HG03064 (cell line): ENCODE measurements around the gene OR6S1.
"Not testable (repeated sequence)": the region's sequence is repeated elsewhere in the genome, so short reads cannot be mapped to it uniquely, and the experiment has no call there.

Experiments
- ATAC-seq: cut with Tn5 transposase; IDR thresholded peaks from one replicate; pipeline ENCODE4 v1.9.1; 2021; ENCODE audit warnings: low read depth; ENCODE audit not compliant: unreplicated experiment

The OR6S1 gene

DNA sequence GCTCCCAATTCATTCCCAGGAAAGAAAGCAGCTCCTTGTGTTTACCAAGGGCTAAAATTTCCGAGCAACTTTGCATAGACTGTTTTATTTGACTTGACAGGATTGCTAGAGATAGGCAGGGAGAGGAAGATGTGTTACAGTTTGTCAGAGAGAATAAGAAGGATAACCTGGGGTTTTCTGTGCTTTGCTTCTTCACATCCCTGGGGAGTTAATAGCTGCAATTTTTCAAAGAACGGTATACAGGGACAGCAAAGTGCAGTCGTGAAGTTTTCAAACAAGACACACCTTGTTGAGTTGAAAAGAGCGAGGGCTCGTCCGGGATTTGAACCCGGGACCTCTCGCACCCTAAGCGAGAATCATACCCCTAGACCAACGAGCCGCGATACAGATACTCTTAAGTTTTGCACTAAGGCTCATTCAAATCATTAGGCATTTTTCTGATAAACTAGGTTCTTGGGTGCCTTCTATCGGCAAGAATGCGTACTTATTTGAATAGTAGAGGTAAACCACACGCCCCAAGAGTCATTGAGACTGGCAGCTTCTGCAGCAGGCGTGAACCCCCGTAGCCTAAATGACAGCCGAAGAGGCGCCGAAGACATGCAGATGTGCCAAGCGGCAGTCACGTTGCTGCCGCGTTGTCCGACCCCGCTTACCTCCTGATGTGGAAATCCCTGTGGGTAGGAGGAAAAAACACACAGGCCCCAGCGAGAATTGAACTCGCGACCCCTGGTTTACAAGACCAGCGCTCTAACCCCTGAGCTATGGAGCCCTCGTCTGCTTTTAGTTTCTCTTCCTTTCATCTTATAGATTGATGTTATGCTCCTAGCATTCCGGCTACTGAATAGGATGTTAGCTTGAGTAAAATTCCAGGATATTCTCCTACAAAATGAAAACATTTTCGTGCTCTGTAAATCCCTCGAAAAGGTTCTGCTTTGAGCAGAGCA, 28.1 kb downstream of the OR6S1 start:
- ATAC-seq: peak; percentile 60

DNA sequence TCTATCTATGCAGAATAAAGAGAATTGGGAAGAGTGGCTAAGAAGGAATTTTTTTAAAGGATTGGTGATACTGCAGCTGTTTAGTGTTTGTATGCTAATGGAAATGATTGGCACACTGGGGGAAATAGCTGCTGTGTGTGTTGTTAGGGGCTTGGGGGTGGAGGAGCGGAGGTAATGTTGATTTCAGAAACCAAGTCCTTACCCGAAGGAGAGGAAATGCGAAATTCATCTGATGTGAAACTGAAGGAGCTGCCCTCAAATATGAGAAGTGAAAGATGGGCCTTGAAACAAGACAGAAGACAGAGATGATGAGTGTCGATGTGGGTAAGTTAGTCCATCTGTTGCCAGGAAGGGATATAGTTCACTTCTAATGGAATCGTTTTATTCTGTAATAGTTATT, 29.1 kb downstream of the OR6S1 start:
- ATAC-seq: no peak

- no peak for ATAC-seq
Observed at GRCh38 chr14:20611277-20611676, 30.2 kb downstream of the OR6S1 start.

GRCh38 chr14:20610002-20610765, 31.3 kb downstream of the OR6S1 start:
- ATAC-seq: no peak

- ATAC-seq: no peak
Observed at GRCh38 chr14:20609215-20610001, 32.1 kb downstream of the OR6S1 start.

DNA sequence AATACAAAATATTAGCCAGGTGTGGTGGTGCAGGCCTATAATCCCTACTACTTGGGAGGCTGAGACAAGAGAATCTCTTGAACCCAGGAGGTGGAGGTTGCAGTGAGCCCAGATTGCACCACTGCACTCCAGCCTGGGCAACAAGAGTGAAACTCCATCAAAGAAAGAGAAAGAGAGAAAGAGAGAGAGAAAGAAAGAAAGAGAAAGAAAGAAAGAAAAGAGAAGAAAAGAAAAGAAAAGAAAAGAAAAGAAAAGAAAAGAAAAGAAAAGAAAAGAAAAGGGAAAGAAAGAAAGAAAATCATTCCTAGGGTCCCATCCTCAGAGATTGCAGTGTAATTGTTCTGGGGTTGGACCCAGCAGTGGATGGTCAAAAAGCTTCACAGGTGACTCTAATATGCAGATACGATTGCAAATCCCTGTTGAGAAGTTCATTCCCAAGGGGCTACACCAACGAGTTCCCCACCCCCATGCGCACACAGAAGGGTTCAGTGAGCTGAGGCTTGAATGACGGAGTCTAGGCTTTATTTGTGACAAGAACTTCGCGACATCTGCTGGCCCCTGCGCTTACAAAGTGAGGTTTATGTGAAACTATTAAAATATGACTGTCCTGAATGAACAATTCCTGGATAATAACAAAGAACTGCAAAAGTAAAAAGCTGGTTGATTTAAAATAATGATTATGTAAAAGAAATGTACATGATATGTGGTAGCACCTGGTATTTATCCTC, 32.9 kb downstream of the OR6S1 start:
- no peak for ATAC-seq

GRCh38 chr14:20607617-20608016, 33.9 kb downstream of the OR6S1 start:
- ATAC-seq: no peak

DNA sequence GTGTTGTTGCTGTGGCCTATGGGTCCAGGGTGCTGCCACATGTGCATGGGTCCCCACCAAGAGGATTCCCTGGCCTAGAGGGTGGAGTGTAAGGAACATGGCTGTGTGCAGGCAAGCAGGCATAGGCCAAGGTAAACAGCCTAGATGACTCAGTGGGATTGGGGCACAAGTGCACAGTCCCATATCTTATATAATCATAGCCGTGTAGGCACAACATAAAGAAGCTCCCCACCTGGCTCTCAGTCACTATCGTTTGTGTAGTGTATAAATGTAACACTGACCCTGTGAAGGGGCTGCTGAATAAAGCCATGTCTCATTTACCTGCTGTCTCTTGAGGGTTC, 34.6 kb downstream of the OR6S1 start:
- ATAC-seq: no peak

DNA sequence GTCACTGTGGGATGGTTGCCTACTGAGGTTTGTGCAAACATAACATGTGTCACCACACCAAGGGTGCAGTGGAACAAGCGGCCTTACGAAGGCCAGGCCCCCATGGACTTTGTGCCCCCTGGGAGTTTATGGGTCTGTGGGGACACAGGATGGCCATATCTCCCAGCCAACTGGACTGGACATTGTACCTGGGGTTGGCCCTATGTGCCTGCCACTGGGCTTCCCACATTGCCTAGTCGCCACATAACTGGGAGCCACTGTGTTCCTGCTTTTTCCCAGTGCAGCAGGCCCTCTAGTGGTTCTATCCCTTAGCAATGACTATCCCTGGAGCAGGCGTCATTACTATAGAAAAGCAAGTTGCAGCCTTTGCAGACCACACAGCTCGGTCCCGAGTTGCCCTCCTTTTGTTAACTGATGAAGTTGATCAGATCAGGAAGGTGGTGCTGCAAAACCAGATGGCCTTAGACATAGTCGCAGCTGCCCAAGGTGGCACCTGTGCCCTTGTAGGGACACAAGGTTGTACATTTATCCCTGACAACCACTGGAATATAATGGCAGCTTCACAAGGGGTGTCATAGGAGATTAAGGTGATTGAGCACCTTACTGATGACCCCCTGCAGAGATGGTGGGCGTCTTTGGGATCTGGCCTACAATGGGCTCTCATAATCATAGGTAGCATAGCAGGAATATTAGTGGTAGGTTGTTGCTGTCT, 35.1 kb downstream of the OR6S1 start:
- ATAC-seq: no peak

- no peak for ATAC-seq
Observed at GRCh38 chr14:20603813-20604690, 37.4 kb downstream of the OR6S1 start.

GRCh38 chr14:20602583-20602982, 38.9 kb downstream of the OR6S1 start:
- no peak for ATAC-seq

GRCh38 chr14:20601522-20601921, 40.0 kb downstream of the OR6S1 start:
- no peak for ATAC-seq

DNA sequence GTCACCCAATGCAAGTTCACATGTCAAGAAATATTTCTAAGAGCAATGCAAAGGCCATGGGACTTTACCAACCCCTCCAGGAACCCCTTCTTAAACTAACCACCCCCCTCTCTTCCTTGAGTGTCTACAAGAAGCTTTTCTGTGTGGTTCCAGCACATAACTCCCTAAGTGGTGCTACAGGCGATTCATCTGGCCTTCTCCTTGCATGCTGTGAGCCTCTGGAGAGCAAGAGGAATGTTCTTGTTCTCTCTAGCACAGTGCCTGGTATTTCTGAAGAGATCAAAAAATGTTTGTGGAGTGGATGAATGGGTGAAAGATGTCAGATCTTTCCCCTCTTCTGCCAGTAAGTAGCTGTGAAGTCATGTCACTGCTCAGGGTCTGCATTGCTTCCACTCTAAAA, 44.4 kb downstream of the OR6S1 start:
- ATAC-seq: no peak

DNA sequence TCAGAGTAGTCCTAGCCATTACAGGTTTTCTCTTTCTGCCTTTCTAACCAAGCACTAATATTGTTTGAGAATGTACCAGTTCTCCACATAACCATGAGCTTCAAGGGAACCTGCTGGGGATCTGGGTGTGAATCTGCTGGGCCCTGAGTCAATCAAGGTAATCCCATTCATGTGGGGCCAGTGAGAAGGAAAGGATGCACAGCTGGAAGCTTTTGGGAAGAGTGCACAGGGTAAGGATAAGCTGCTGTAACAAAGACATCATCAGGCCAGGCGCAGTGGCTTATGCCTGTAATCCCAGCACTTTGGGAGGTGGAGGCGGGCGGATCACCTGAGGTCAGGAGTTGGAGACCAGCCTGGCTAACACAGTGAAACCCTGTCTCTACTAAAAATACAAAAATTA, 45.8 kb downstream of the OR6S1 start:
- ATAC-seq: not testable (repeated sequence)

DNA sequence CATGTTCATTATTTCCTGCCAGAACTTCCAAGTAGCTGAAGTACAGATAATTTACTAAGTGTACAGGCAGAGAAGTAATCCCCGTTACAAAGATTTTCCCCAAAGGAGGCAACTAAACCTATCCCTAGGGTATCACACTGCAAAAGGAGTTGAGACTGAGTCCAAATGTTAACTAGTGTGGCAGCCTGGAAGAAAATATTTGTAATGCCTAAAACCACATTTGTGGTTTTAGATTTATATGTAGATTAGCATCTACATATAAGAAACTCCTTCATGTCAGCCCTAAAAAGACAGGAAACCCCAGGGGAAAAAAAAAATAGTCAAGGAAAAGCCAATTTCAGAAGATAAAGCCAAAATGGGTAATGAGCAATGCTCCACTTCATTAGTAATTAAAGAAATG, 48.9 kb downstream of the OR6S1 start:
- no peak for ATAC-seq

- ATAC-seq: no peak
Observed at GRCh38 chr14:20591235-20591634, 50.3 kb downstream of the OR6S1 start, which contains the start of gene RNASE12. Gene RNASE12, minus strand, starts transcription at chr14:20591376. Its CDS starts 653 bp downstream, at chr14:20590723.
